Brain microvascular endothelial cell (primary cell): ENCODE measurements around the gene TMEM255A.

ENCODE experiments used
- DNase-seq: peaks from one replicate; pipeline ENCODE4 v3.0.0-alpha.2; 2020
- H3K27ac ChIP-seq: fragments of 250-450 bp; sonication (Bioruptor Pico); 2 replicates; pipeline ENCODE4 v1.5.1; 2020; ENCODE audit warnings: mild to moderate bottlenecking, moderate library complexity
- H3K27me3 ChIP-seq: fragments of 250-450 bp; sonication (Bioruptor Pico); replicated peaks from 2 replicates; pipeline ENCODE4 v1.5.1; 2020; ENCODE audit warnings: mild to moderate bottlenecking
- H3K36me3 ChIP-seq: fragments of 250-450 bp; sonication (Bioruptor Pico); replicated peaks from 2 replicates; pipeline ENCODE4 v1.5.1; 2020; ENCODE audit warnings: mild to moderate bottlenecking
- H3K4me3 ChIP-seq: 2 replicates; pipeline ENCODE4 v1.5.1; 2011; ENCODE audit warnings: low read depth, mild to moderate bottlenecking, control low read depth, low read length, moderate library complexity
- in situ Hi-C: cut with HindIII; loops from 2 replicates; pipeline ENCODE4 v1.10.0; 2017; ENCODE audit warnings: low sequenced_read_pairs, low pct_ligation_motif_present
- TF ChIP-seq, protein P1 (sequence below): IDR thresholded peaks from 2 replicates; pipeline ENCODE4 v1.5.1; 2011; ENCODE audit warnings: low read depth, mild to moderate bottlenecking, moderate library complexity, low read length, control low read depth, inconsistent platforms; ENCODE audit errors: missing control alignments

Gene TMEM255A

DNA sequence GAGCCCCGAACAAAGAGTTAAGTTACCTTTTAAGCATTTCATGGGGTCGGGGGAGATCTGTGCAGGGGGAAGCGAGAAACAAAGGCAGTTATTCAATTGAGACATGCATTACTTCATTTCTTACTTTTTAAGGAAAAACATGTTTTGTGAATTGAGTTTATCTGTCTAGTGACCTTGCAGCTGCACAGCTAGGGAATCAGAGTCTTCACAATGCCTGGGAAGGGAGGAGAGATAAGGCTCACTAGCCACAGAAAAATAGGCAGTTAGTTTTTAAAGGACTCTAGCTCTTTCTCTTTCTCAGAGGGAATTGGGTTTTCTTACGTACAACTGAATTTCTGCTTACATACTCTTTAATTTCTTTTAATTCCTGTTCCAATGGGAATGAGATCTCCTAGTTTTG, 86.9 kb downstream of the TMEM255A start:
- Histone ChIP-seq H3K27ac (no peak overlapping the region), H3K36me3 (no peaks in the 10 kb centered on the region), H3K27me3 (no peaks in the 10 kb centered on the region), H3K4me3 (no peak overlapping the region)
- TF ChIP-seq, protein P1, sequence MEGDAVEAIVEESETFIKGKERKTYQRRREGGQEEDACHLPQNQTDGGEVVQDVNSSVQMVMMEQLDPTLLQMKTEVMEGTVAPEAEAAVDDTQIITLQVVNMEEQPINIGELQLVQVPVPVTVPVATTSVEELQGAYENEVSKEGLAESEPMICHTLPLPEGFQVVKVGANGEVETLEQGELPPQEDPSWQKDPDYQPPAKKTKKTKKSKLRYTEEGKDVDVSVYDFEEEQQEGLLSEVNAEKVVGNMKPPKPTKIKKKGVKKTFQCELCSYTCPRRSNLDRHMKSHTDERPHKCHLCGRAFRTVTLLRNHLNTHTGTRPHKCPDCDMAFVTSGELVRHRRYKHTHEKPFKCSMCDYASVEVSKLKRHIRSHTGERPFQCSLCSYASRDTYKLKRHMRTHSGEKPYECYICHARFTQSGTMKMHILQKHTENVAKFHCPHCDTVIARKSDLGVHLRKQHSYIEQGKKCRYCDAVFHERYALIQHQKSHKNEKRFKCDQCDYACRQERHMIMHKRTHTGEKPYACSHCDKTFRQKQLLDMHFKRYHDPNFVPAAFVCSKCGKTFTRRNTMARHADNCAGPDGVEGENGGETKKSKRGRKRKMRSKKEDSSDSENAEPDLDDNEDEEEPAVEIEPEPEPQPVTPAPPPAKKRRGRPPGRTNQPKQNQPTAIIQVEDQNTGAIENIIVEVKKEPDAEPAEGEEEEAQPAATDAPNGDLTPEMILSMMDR: no peak
- in situ Hi-C loops: no loop called here
- no peak for DNase-seq

GRCh38 chrX:120223374-120223773, 87.9 kb downstream of the TMEM255A start:
- TF ChIP-seq, protein P1: no peak
- in situ Hi-C loops: no loop called here
- no peak overlapping the region for H3K4me3 ChIP-seq
- H3K27me3 ChIP-seq: no peaks in the 10 kb centered on the region
- DNase-seq: no peak
- no peaks in the 10 kb centered on the region for H3K36me3 ChIP-seq
- no peak overlapping the region for H3K27ac ChIP-seq

DNA sequence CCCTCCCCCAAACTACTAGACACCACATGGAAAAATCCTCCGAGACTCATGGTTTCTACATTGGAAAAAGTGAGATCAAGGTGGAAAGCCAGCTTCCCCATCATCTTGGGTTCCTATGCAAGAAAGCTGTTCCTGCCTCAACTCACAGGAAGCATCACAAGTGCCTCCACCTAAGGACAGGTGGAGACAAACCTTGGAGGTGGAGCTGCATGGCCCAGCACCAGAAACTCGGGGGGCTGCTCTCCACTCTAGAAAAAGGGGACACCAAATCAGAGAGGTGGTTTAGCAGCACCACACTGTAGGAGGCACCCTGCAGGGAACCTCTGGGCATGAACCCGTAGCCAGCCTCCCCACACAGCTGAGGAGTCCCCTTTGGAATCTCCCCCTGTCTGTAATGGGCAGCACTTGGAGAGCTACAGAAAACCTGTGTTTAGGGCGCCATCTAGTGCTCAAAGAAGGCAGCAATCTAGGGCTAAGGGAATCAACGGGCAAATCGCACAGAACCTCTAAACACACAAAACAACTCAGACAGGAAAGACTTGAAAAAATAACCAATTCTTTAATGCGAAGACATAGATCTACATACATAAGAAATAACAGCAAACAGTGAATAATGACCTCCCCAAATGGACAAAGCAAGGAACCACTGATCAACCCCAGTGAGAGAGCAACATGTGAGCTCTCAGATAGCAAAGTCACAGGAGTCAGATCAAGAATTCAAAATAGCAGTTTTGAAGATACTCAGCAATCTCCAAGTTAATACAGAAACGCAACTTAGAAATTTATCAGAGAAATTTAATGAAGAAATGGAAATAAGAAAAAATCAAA, 97.6 kb downstream of the TMEM255A start:
- DNase-seq: peak; percentile 65
- in situ Hi-C loops: no loop called here
- no peaks in the 10 kb centered on the region for H3K36me3 ChIP-seq
- TF ChIP-seq, protein P1: peak; percentile 83
- no peaks in the 10 kb centered on the region for H3K27me3 ChIP-seq
- H3K27ac ChIP-seq: no peak overlapping the region
- no peak overlapping the region for H3K4me3 ChIP-seq
